Hepatocyte (in vitro differentiated cells): ENCODE data around the gene PPIL3. TPM values are rescaled to one million over a fixed set of nuclear protein-coding genes. Genes with fewer than 3 reads are reported as not detected.

Experiments
- DNase-seq: peaks from one replicate; pipeline ENCODE4 v3.0.0-alpha.2; 2016; ENCODE audit warnings: low spot score
- H2AFZ ChIP-seq: fragments of 200-600 bp; sonication (generic); 2 replicates; pipeline ENCODE4 v1.6.0; 2016; ENCODE audit warnings: antibody characterized with exemption, mild to moderate bottlenecking
- H3K27ac ChIP-seq: fragments of 200-600 bp; sonication (generic); 2 replicates; pipeline ENCODE4 v1.5.1; 2016; ENCODE audit warnings: mild to moderate bottlenecking
- H3K27me3 ChIP-seq: fragments of 200-600 bp; sonication (generic); 2 replicates; pipeline ENCODE4 v1.6.1; 2016
- H3K36me3 ChIP-seq: fragments of 200-600 bp; sonication (generic); replicated peaks from 2 replicates; pipeline ENCODE4 v1.5.1; 2016; ENCODE audit warnings: low read depth; ENCODE audit not compliant: insufficient read depth
- H3K4me1 ChIP-seq: fragments of 200-600 bp; sonication (generic); 2 replicates; pipeline ENCODE4 v1.5.1; 2016; ENCODE audit warnings: mild to moderate bottlenecking, moderate library complexity; ENCODE audit not compliant: insufficient read depth
- H3K4me2 ChIP-seq: fragments of 200-600 bp; sonication (generic); 2 replicates; pipeline ENCODE4 v1.6.0; 2016
- H3K4me3 ChIP-seq: fragments of 200-600 bp; sonication (generic); 2 replicates; pipeline ENCODE4 v1.5.1; 2016; ENCODE audit warnings: mild to moderate bottlenecking
- H3K79me2 ChIP-seq: fragments of 200-600 bp; sonication (generic); 2 replicates; pipeline ENCODE4 v1.6.0; 2017; ENCODE audit warnings: mild to moderate bottlenecking
- H3K9me2 ChIP-seq: fragments of 200-600 bp; sonication (generic); replicated peaks from 2 replicates; pipeline ENCODE4 v1.6.0; 2017; ENCODE audit warnings: mild to moderate bottlenecking; ENCODE audit not compliant: insufficient read depth
- H3K9me3 ChIP-seq: fragments of 200-600 bp; sonication (generic); 2 replicates; pipeline ENCODE4 v1.5.1; 2016; ENCODE audit warnings: low read depth, mild to moderate bottlenecking
- H4K20me1 ChIP-seq: fragments of 200-600 bp; sonication (generic); 2 replicates; pipeline ENCODE4 v1.6.0; 2016; ENCODE audit warnings: mild to moderate bottlenecking; ENCODE audit not compliant: insufficient read depth, poor library complexity, severe bottlenecking
- EZH2 ChIP-seq: fragments of 200-600 bp; sonication (generic); IDR thresholded peaks from 2 replicates; pipeline ENCODE4 v1.6.1; 2016; ENCODE audit warnings: antibody characterized with exemption, mild to moderate bottlenecking, borderline replicate concordance
- EZH2phosphoT487 ChIP-seq: fragments of 200-600 bp; sonication (generic); IDR thresholded peaks from one replicate; pipeline ENCODE4 v1.6.1; 2018; ENCODE audit warnings: antibody characterized with exemption, mild to moderate bottlenecking, low read depth, moderate library complexity; ENCODE audit not compliant: unreplicated experiment, severe bottlenecking
- WGBS: methylation state at CpG from one replicate; pipeline ENCODE4 v1.1.6; 2016; ENCODE audit warnings: low lambda C conversion rate; ENCODE audit errors: missing lambda C conversion rate; 5-methylcytosine and 5-hydroxymethylcytosine counted together
- polyA plus RNA-seq: library from polyadenylated mRNA; unstranded; fragments of >200 nt; fragmentation: Nextera tagmentation; extraction: Ambion mirVana; gene quantifications from 2 replicates; pipeline ENCODE4 v1.2.1, GENCODE V29; 2016
- total RNA-seq: library from RNA; depleted of rRNA; stranded (reverse); fragments of >200 nt; gene quantifications from 2 replicates; pipeline ENCODE4 v1.2.3, GENCODE V29; 2014
- TF ChIP-seq, protein P1 (sequence below): fragments of 200-600 bp; sonication (generic); IDR thresholded peaks from 2 replicates; pipeline ENCODE4 v1.5.1; 2016; ENCODE audit warnings: antibody characterized with exemption, mild to moderate bottlenecking; ENCODE audit not compliant: poor library complexity

PPIL3 gene
- total and polyA plus RNA-seq, 2 experiments from 2014 or later, result 23.0 to 59.0 TPM

DNA sequence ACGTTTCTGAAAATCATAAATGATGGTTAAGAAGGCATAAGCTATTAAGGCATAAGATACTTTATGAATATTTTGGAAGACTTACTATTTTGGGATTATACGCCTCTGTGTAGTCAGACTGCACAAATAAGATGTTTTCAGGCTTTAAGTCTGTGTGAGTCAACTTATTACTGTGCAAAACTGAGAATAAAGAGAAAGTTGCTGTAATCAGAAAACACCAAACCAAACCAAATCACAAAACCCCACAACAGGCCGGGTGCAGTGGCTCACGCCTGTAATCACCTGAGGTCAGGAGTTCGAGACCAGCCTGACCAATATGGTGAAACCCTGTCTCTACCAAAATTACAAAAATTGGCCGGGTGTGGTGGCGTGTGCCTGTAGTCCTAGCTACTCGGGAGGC lies 32.1 kb downstream of the PPIL3 start:
- TF ChIP-seq EZH2phosphoT487, result no peak
- no peak for TF ChIP-seq EZH2
- TF ChIP-seq, protein P1, sequence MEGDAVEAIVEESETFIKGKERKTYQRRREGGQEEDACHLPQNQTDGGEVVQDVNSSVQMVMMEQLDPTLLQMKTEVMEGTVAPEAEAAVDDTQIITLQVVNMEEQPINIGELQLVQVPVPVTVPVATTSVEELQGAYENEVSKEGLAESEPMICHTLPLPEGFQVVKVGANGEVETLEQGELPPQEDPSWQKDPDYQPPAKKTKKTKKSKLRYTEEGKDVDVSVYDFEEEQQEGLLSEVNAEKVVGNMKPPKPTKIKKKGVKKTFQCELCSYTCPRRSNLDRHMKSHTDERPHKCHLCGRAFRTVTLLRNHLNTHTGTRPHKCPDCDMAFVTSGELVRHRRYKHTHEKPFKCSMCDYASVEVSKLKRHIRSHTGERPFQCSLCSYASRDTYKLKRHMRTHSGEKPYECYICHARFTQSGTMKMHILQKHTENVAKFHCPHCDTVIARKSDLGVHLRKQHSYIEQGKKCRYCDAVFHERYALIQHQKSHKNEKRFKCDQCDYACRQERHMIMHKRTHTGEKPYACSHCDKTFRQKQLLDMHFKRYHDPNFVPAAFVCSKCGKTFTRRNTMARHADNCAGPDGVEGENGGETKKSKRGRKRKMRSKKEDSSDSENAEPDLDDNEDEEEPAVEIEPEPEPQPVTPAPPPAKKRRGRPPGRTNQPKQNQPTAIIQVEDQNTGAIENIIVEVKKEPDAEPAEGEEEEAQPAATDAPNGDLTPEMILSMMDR, result no peak
- Histone ChIP-seq H3K4me2 (no peak overlapping the region), H3K36me3 (peaks cover 27% of the 10 kb centered on the region), H2AFZ (no peak overlapping the region), H3K79me2 (peaks cover 68% of the 10 kb centered on the region), H3K4me3 (no peak overlapping the region), H3K4me1 (peaks cover 7% of the 10 kb centered on the region), H3K9me3 (no peaks in the 10 kb centered on the region), H3K9me2 (no peaks in the 10 kb centered on the region), H4K20me1 (peaks cover 95% of the 10 kb centered on the region), H3K27me3 (no peaks in the 10 kb centered on the region), H3K27ac (no peak overlapping the region)
- WGBS, result 95% methylated on average over 8 of the region's 8 CpGs
- no peak for DNase-seq

DNA sequence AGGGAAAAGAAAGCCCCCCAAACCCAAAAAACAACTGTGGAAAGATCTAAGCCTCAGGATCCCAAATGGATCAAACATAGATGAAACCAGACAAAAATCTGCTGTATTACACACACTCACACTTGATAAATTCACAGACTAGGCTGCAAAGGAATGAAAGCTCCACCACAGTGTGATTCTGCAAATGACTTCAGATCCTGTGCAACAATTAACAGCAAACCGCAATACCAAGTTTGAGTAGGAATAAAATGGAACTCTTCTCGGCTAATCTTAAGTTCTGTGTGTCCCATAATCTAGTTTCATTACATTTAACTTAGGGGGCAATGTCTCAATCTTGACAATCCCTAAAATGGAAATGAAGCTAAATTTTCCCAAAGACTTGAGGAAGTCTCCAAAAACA lies 36.3 kb downstream of the PPIL3 start:
- peaks cover 9% of the 10 kb centered on the region for H3K36me3 ChIP-seq
- TF ChIP-seq EZH2 (no peak), EZH2phosphoT487 (no peak)
- TF ChIP-seq, protein P1, result no peak
- DNase-seq, result no peak

DNA sequence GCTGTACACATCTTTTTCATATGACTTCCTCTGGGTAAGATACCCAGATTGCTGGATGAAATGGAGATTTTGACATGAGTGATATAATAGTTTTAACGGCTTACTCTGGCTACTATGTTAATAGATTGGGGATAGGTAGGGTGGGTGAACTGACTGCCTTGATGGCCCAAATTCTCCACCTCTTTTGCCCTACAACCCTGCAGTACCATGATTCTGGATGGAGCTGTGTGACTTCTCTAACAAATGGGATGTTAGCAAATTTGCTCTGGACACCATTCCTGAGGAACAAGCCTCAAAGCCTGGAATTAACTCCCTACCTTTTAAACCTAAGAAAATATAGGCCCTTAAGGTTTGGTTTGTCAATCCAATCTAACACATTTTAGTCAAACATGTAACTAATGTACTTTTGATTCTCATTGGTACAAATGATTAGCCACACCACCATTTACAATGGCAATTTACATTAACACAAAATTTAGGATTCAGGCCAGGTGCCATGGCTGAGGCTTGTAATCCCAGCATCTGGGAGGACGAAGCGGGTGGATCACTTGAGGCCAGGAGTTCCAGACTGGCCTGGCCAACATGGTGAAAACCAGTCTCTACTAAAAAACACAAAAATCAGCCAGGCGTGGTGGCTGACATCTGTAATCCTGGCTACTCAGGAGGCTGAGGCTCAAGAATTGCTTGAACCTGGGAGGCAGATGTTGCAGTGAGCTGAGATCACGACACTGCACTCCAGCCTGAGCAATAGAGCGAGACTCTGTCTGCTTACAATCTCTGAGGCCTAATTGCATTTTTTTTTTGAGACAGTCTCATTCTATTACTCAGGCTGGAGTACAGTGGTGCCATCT lies 37.3 kb downstream of the PPIL3 start:
- Histone ChIP-seq H3K27me3 (no peaks in the 10 kb centered on the region), H4K20me1 (peaks cover 49% of the 10 kb centered on the region), H3K4me1 (no peaks in the 10 kb centered on the region), H3K27ac (no peak overlapping the region), H3K36me3 (peaks cover 4% of the 10 kb centered on the region), H3K4me2 (no peak overlapping the region), H3K4me3 (no peak overlapping the region), H3K9me3 (no peaks in the 10 kb centered on the region), H3K79me2 (peaks cover 16% of the 10 kb centered on the region), H2AFZ (no peak overlapping the region), H3K9me2 (no peaks in the 10 kb centered on the region)
- TF ChIP-seq EZH2 (no peak), EZH2phosphoT487 (no peak)
- TF ChIP-seq, protein P1, result no peak
- 95% methylated on average over 6 of the region's 6 CpGs for WGBS
- no peak for DNase-seq

More for the DNA sequence above, 36.3 kb downstream of the PPIL3 start:
- Histone ChIP-seq H3K27ac (no peak overlapping the region), H3K9me2 (no peaks in the 10 kb centered on the region), H3K4me3 (no peak overlapping the region), H3K4me2 (no peak overlapping the region), H2AFZ (no peak overlapping the region), H3K4me1 (no peaks in the 10 kb centered on the region), H4K20me1 (peaks cover 58% of the 10 kb centered on the region), H3K27me3 (no peaks in the 10 kb centered on the region), H3K9me3 (no peaks in the 10 kb centered on the region), H3K79me2 (peaks cover 26% of the 10 kb centered on the region)
- 93% methylated on average over 2 of the region's 2 CpGs for WGBS
